Transverse colon (tissue), 4 donors: ENCODE measurements around the gene PM20D2. TPM values are rescaled to one million over a fixed set of nuclear protein-coding genes. Genes with fewer than 3 reads are reported as not detected.

ENCODE experiments used
- DNase-seq: peaks from one replicate; pipeline ENCODE4 v3.0.0-alpha.2; 2019
- H3K27ac ChIP-seq, 4 donors: fragments of 200-600 bp; sonication (generic); 2 replicates each; pipeline ENCODE4 v1.5.1; 2016 to 2018; ENCODE audit warnings: inconsistent platforms in 4 of 4
- H3K27me3 ChIP-seq: fragments of 200-600 bp; sonication (generic); 2 replicates; pipeline ENCODE4 v1.5.1; 2017; ENCODE audit warnings: inconsistent platforms
- H3K36me3 ChIP-seq, 4 donors: fragments of 200-600 bp; sonication (generic); 2 replicates each; pipeline ENCODE4 v1.5.1; 2017 to 2019; ENCODE audit warnings: inconsistent platforms in 4 of 4
- H3K4me1 ChIP-seq, 4 donors: fragments of 200-600 bp; sonication (generic); 2 replicates each; pipeline ENCODE4 v1.5.1; 2017 to 2020; ENCODE audit warnings: inconsistent platforms in 4 of 4
- H3K4me3 ChIP-seq, 4 donors: fragments of 200-600 bp; sonication (generic); 1 replicate in 1 of 4; 2 replicates in 3 of 4; pipeline versions ENCODE4 v1.5.1 to v1.6.1; 2017 to 2019; ENCODE audit warnings: inconsistent platforms in 4 of 4
- H3K9me3 ChIP-seq, 2 donors: fragments of 200-600 bp; sonication (generic); 2 replicates each; pipeline ENCODE4 v1.5.1; 2017 to 2019; ENCODE audit warnings: inconsistent platforms in 2 of 2
- EP300 ChIP-seq: sonication (generic); formaldehyde crosslinking; IDR thresholded peaks from one replicate; pipeline ENCODE4 v1.6.1; 2017; ENCODE audit warnings: antibody characterized with exemption, low read depth
- POLR2A ChIP-seq: fragments of 450-650 bp; IDR thresholded peaks from one replicate; pipeline ENCODE4 v1.6.1; 2016; ENCODE audit warnings: antibody characterized with exemption, mild to moderate bottlenecking, moderate library complexity
- POLR2AphosphoS5 ChIP-seq, 3 donors: sonication (generic); formaldehyde crosslinking; IDR thresholded peaks; one replicate each; pipeline ENCODE4 v1.6.1; 2016; ENCODE audit warnings: antibody characterized with exemption in 3 of 3
- WGBS, 2 donors: methylation state at CpG; one replicate each; pipeline ENCODE4 v1.1.5; 2018; ENCODE audit warnings: low coverage in 1 of 2; 5-methylcytosine and 5-hydroxymethylcytosine counted together
- in situ Hi-C, 4 donors: fragments of 200-750 bp; cut with MboI; loops; one replicate each; pipeline versions ENCODE4 v1.15.0 to v1.15.1; 2017; ENCODE audit warnings: low sequenced_read_pairs in 3 of 4, low pct_ligation_motif_present in 1 of 4, low pct_unique_long_range_greater_than_20kb in 1 of 4
- intact Hi-C: fragments of 100-400 bp; cut with DNase I; formaldehyde crosslinking; loops from one replicate; pipeline ENCODE4 v1.15.1; 2023; ENCODE audit warnings: low total_unique reads
- total RNA-seq, 4 donors: library from RNA; depleted of rRNA; stranded (reverse); fragments of >200 nt; gene quantifications; one replicate each; pipeline ENCODE4 v1.1.0, GENCODE V29; 2016
- TF ChIP-seq, protein P1 (sequence below), 5 experiments: fragments of 200-600 bp in 3 of 5; fragments of 450-650 bp in 2 of 5; sonication (generic) in 3 of 5; IDR thresholded peaks; 1 replicate in 2 of 5; 2 replicates in 3 of 5; pipeline ENCODE4 v1.5.1; 2016 to 2017; ENCODE audit warnings: antibody characterized with exemption in 5 of 5, inconsistent platforms in 3 of 5, mild to moderate bottlenecking in 2 of 5, moderate library complexity in 1 of 5

The PM20D2 gene
- total RNA-seq, 4 donors from 2014 or later, result 3.7 to 16.4 (median 12.4) TPM

- TF ChIP-seq, protein P1, sequence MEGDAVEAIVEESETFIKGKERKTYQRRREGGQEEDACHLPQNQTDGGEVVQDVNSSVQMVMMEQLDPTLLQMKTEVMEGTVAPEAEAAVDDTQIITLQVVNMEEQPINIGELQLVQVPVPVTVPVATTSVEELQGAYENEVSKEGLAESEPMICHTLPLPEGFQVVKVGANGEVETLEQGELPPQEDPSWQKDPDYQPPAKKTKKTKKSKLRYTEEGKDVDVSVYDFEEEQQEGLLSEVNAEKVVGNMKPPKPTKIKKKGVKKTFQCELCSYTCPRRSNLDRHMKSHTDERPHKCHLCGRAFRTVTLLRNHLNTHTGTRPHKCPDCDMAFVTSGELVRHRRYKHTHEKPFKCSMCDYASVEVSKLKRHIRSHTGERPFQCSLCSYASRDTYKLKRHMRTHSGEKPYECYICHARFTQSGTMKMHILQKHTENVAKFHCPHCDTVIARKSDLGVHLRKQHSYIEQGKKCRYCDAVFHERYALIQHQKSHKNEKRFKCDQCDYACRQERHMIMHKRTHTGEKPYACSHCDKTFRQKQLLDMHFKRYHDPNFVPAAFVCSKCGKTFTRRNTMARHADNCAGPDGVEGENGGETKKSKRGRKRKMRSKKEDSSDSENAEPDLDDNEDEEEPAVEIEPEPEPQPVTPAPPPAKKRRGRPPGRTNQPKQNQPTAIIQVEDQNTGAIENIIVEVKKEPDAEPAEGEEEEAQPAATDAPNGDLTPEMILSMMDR (IDR thresholded peaks at IDR 0.05), result no peak
- TF ChIP-seq POLR2A (no peak), POLR2AphosphoS5 (IDR thresholded peaks at IDR 0.05) (no peak)
- in situ Hi-C loops, result no loop called here
- WGBS, 2 donors, result 83% methylated on average over 1 of the region's 1 CpG
Measured at GRCh38 chr6:89154131-89154530, 8.3 kb downstream of the PM20D2 start.

GRCh38 chr6:89160331-89161092 is 14.7 kb downstream of the PM20D2 start:
- peaks cover 0 to 6% (median 1%) of the 10 kb centered on the region in 4 donors for H3K4me1 ChIP-seq
- H3K36me3 ChIP-seq, result peaks cover 0 to 11% (median 5%) of the 10 kb centered on the region in 4 donors
- in situ Hi-C loops, result no loop called here
- no peak overlapping the region for H3K4me3 ChIP-seq
- peak overlapping the region; percentile 71 to 88 (median 83) for H3K27ac ChIP-seq
- no peaks in the 10 kb centered on the region for H3K27me3 ChIP-seq
- 91% methylated on average over 4 of the region's 4 CpGs for WGBS, 2 donors
- TF ChIP-seq EP300 (no peak), POLR2A (no peak), POLR2AphosphoS5 (IDR thresholded peaks at IDR 0.05) (no peak)
- TF ChIP-seq, protein P1 (IDR thresholded peaks at IDR 0.05), result no peak
- no peaks in the 10 kb centered on the region for H3K9me3 ChIP-seq
- DNase-seq, result no peak
- intact Hi-C loops, result no loop called here

More at GRCh38 chr6:89154131-89154530, 8.3 kb downstream of the PM20D2 start:
- Histone ChIP-seq H3K27me3 (no peaks in the 10 kb centered on the region), H3K4me3 (no peak overlapping the region), H3K4me1 (no peaks in the 10 kb centered on the region), H3K36me3 (peaks cover 0 to 6% (median 0%) of the 10 kb centered on the region in 4 donors), H3K9me3 (no peaks in the 10 kb centered on the region), H3K27ac (no peak overlapping the region)
- no peak for DNase-seq
- intact Hi-C loops, result no loop called here

- in situ Hi-C loops (no loop called here), intact Hi-C loops (no loop called here)
- WGBS, 2 donors, result 76 to 77% methylated on average over 7 of the region's 7 CpGs
- H3K27me3 ChIP-seq, result no peaks in the 10 kb centered on the region
- peaks cover 0 to 14% (median 6%) of the 10 kb centered on the region in 4 donors for H3K36me3 ChIP-seq
- peaks cover 0 to 6% (median 1%) of the 10 kb centered on the region in 4 donors for H3K4me1 ChIP-seq
- no peak for DNase-seq
- peak overlapping the region; percentile 71 to 88 (median 83) for H3K27ac ChIP-seq
- no peaks in the 10 kb centered on the region for H3K9me3 ChIP-seq
- TF ChIP-seq POLR2A (no peak), EP300 (peak; percentile 37)
- H3K4me3 ChIP-seq, result no peak overlapping the region
Measured at GRCh38 chr6:89161326-89162046, 15.6 kb downstream of the PM20D2 start.

DNA sequence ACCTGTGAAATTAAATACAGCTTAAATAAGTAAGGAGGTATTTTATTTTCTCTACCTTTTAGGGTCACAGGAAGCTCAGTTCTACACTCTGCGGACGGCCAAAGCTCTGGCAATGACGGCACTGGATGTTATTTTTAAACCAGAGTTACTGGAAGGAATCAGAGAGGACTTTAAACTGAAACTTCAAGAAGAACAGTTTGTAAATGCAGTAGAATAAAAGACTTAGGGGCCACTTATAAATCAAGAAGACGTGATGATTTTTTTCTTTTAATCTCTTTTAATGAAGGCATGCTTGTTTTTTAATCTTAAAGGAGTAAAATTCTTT is 16.2 kb downstream of the PM20D2 start:
- no peak for DNase-seq
- H3K4me3 ChIP-seq, result no peak overlapping the region
- intact Hi-C loops, result no loop called here
- TF ChIP-seq POLR2A, result no peak
- TF ChIP-seq EP300, result peak; percentile 82
- TF ChIP-seq POLR2AphosphoS5 (IDR thresholded peaks at IDR 0.05), result peak in 1 of 3 donors; percentile 7
- H3K9me3 ChIP-seq, result no peaks in the 10 kb centered on the region
- peaks cover 0 to 14% (median 6%) of the 10 kb centered on the region in 4 donors for H3K36me3 ChIP-seq
- peaks cover 0 to 6% (median 1%) of the 10 kb centered on the region in 4 donors for H3K4me1 ChIP-seq
- H3K27me3 ChIP-seq, result no peaks in the 10 kb centered on the region
- in situ Hi-C loops, result no loop called here
- WGBS, 2 donors, result 54 to 73% methylated on average over 4 of the region's 4 CpGs
- H3K27ac ChIP-seq, result peak overlapping the region; percentile 71 to 88 (median 83)

GRCh38 chr6:89172131-89172530 is 26.3 kb downstream of the PM20D2 start:
- intact Hi-C loops, result no loop called here
- WGBS, 2 donors, result 63 to 74% methylated on average over 6 of the region's 6 CpGs
- no peaks in the 10 kb centered on the region for H3K27me3 ChIP-seq

More at GRCh38 chr6:89172131-89172530, 26.3 kb downstream of the PM20D2 start:
- Histone ChIP-seq H3K9me3 (no peaks in the 10 kb centered on the region), H3K4me1 (no peaks in the 10 kb centered on the region), H3K27ac (no peak overlapping the region), H3K36me3 (no peaks in the 10 kb centered on the region), H3K4me3 (no peak overlapping the region)
- in situ Hi-C loops, result no loop called here
- TF ChIP-seq, protein P1 (IDR thresholded peaks at IDR 0.05), result no peak
- TF ChIP-seq POLR2A (no peak), EP300 (no peak), POLR2AphosphoS5 (IDR thresholded peaks at IDR 0.05) (no peak)
- DNase-seq, result no peak
